Measurements from ENCODE around the gene RIMS4.
A peak's percentile ranks its signal among the peaks of the same experiment; 100 is the strongest.

RIMS4 gene

DNA sequence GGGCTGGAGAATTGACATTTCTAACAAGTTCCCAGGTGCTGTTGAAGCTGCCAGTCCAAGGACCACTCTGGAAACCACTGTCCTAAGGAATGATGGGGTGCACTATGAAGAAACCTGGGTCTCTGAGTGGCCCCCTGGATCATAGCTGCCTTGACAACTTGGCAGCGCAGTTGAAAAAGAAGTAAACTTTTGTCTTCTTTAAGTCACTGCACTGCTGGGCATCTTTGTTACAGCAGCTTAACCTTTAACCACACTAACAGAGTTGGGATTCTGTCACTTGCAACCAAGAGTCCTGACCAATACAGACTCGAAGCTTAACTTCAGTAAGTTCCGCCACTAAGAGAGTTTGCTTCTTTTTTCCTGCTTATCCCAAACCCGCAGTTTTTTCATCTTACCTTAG lies 73.2 kb downstream of the RIMS4 start:
- no peak for DNase-seq

DNA sequence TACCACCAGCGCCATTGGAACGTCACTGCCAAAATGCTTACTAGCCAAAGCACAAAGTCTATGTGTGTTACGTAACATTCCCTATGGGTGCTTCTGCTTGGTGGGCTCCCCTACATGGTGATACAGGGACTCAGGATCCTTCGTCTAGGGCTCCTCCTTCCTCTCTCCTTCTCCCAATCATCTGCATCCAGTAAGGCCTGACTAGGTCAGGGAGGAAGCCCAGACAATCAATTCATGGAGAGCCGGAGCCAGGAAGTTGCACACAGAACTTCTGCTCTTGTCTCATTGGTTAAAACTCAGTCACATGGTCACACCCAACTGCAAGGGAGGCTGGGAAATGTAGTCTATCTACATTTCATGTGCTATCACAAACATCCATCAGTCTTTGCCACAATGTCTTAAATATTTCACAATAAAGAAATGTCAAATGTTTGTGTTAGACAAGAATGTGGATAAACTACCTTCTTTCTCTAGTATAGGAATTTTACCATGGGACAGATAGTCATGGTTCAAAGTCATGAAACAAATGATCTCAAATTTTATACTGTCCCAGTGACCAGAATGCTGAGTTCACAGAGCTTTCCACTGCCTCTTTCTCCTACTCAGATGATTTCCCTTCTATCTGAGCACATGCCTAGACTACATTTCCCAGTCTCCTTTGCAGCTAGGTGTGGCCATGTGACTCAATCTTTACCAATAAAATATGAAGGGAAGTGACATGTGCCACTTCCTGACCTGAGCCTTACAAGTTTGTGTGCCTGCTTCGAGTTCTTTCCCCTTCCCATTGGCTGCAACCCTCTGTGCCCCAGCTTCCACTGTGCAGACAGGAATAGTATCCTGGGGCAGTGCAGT lies 74.0 kb downstream of the RIMS4 start:
- peak; percentile 38 for DNase-seq

GRCh38 chr20:44735816-44736169 lies 74.6 kb downstream of the RIMS4 start:
- no peak for DNase-seq

- no peak for DNase-seq
Observed at GRCh38 chr20:44734938-44735337, 75.4 kb downstream of the RIMS4 start.

- peak; percentile 69 for DNase-seq
Observed at GRCh38 chr20:44733341-44734069, 76.8 kb downstream of the RIMS4 start.

- DNase-seq = no peak
Observed at GRCh38 chr20:44732327-44732726, 78.0 kb downstream of the RIMS4 start.

DNA sequence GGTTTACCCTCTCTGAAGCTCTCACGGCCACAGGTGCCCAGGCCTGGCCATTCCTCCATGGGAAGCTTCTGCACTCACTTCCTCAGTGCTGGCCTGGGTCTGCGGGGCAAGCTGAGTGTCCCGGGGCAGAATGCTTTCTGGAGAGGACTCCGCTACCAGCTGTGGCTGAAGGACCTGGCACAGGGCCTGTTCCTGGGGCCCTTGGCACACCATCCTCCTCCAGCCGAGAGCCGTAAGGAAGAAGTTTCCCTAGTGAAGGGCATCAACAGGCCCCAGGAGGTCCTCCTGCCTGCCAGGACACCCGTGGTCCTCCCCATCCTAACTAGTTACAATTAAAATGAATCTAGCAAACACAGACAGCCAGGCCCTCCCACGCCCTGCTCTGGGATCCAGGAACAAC lies 78.7 kb downstream of the RIMS4 start:
- no peak for DNase-seq

DNA sequence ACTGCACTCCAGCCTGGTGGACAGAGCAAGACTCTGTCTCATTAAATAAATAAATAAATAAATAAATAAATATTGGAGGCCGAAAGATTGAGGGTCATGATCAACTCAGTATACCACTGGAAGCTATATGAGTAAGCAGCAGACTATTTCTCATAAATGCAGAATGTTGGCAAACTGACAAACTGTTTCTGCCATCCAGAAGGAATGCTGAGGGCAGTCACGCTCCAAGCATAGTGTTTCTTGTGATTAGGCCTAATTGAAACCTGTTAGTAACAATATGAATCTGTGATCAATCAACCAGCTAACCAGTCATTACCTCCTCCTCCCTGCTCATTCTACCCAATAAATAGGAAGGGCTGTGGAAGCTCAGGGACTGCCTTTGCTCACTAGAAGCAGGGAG lies 79.9 kb downstream of the RIMS4 start:
- DNase-seq = no peak

DNA sequence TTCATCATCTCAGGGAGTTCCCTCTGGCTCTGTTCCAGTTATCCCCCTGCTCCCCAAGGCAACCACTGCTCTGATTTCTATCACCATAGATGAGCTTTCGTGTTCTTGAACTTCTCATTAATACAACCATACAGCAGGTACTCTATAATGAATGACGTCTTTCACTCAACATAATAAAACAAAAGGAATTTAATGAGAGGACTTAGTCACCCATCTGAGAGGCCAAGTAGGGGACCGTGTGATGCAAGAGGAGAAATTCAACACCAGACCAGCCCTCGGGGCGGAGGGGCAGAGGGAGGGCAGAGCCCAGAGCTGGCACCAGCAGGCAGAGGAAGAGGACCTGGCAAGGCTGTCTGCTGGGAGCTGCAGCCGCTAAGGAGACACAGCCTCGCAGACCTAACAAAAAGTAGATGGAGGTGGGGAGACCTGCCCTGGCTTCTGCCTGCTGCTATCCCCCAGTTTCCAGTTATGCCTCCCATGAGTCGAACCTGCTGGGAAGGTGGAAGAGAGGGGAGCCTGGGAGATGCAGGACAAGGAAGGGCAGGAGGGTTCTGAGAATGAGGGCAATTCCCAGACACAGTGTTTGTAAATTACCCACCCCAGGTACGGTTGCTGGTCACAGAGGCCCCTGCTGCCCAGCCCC lies 81.4 kb downstream of the RIMS4 start:
- no peak for DNase-seq

GRCh38 chr20:44727651-44728050 lies 82.7 kb downstream of the RIMS4 start:
- DNase-seq = no peak

GRCh38 chr20:44727039-44727438 lies 83.3 kb downstream of the RIMS4 start:
- no peak for DNase-seq

GRCh38 chr20:44725837-44726236 lies 84.5 kb downstream of the RIMS4 start:
- no peak for DNase-seq

DNA sequence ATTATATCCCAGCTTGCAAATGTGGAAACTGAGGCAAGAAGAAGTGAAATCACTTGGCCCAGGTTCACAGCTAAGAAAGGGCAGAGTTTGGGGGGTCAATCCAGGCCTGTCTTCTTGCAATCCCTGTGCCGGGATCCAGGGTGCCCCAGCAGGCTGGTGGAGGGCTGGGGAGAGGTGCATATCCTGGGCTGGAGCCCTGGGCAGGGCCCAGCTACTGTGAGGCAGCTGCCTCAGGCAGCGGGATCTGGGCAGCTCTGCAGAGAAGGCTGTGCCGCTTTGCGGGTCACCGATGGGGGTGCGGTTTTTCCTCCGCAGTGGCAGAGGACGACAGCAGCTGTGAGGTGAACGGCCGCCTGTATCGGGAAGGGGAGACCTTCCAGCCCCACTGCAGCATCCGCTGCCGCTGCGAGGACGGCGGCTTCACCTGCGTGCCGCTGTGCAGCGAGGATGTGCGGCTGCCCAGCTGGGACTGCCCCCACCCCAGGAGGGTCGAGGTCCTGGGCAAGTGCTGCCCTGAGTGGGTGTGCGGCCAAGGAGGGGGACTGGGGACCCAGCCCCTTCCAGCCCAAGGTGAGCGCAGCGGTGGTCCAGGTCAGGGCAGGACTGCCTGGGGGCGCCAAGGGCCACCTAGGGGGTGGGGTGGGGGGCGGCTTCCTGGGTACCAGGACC lies 85.8 kb downstream of the RIMS4 start:
- no peak for DNase-seq

DNA sequence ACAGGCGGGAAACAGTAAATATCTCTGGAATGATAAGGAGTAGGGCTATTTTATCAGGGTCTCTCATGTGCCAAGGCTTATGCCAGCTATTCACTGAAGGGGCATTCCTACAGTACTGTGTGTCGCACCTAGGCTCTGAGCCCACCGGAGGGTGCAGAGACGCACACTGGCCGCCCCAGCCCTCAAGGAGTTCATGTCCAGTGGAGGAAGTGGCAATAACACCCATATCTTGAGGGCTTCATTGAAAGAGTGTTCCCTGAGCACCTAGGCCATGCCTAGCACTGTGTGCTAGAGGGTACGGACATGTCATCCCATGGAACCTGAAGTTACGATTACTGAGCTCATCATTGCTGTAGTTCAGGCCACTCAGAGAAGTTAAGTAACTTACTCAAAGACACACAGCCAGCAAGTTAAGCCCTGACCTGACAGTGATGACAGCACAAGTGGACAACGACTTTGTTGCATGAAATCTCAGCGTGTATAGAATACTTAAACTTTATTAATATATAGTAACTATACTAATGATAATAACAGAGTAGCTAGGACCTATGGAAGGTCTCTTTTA lies 86.5 kb downstream of the RIMS4 start:
- DNase-seq = no peak

DNA sequence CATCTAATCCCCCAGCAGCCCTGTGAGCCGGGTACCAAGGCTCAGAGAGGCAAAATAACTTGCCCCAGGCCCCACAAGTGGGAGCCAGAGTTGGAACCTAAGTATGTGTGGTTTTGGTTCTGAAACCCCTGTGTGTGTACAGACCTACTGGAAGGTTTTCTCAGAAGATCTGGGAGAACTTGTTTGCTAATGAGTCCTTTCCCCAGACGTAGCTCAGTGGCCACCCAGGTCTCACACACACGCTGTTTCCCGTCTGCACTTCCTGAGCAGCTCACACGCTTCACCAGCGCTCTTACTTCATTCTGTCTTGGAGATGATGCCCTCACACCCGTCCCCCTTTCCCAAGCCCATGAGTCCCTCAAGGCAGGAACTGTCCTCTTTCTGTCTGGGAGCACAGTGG lies 87.0 kb downstream of the RIMS4 start:
- DNase-seq = no peak

GRCh38 chr20:44722990-44723389 lies 87.4 kb downstream of the RIMS4 start:
- DNase-seq = no peak

GRCh38 chr20:44721785-44722054 lies 88.6 kb downstream of the RIMS4 start:
- DNase-seq = no peak

- no peak for DNase-seq
Observed at GRCh38 chr20:44720997-44721784, 89.2 kb downstream of the RIMS4 start.

DNA sequence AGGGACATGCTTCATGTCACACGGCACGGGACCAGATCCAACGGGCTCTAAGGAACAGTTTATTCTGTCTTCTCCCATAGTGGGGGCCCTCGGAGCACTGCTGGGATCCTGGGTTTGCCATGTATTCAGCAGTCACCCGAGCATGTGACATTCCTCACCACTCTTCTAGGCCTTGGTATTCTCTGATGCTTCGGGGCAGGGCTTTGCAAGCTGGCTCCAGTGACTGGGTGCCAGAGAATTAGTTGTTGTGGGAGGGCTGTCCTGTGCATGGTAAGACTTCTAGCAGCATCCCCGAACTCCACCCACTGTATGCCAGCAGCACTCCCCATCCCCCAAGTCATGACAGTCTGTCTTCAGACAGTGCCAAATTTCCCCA lies 89.7 kb downstream of the RIMS4 start:
- no peak for DNase-seq

DNA sequence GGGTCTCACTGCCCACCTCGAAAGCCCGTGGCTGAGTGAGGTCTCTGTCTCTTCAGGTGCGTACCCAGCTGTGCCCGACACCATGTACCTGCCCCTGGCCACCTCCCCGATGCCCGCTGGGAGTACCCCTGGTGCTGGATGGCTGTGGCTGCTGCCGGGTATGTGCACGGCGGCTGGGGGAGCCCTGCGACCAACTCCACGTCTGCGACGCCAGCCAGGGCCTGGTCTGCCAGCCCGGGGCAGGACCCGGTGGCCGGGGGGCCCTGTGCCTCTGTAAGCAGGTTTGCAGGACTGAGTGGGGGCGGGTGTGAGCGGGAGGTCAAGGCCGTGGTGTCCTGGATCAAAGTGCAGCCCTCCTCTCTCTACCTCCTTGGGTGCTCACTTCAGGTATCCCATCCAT lies 90.5 kb downstream of the RIMS4 start:
- DNase-seq = no peak

GRCh38 chr20:44717986-44718385 lies 92.4 kb downstream of the RIMS4 start:
- no peak for DNase-seq

- DNase-seq = no peak
Observed at GRCh38 chr20:44716309-44717106, 93.8 kb downstream of the RIMS4 start.

Measured in CD4-positive, alpha-beta T cell treated with Interleukin-17A for 4 hours (primary cell).